MG63 (cell line): ENCODE measurements around the gene ANKK1. TPM values are rescaled to one million over a fixed set of nuclear protein-coding genes. Genes with fewer than 3 reads are reported as not detected.

Experiments
- DNase-seq: peaks from one replicate; pipeline ENCODE4 v3.0.0-alpha.2; 2020
- H3K27me3 ChIP-seq: fragments of 250-450 bp; sonication (Bioruptor Pico); 2 replicates; pipeline ENCODE4 v1.5.1; 2020; ENCODE audit warnings: mild to moderate bottlenecking, moderate library complexity
- H3K36me3 ChIP-seq: fragments of 250-450 bp; sonication (Bioruptor Pico); 2 replicates; pipeline ENCODE4 v1.5.1; 2020; ENCODE audit warnings: mild to moderate bottlenecking, moderate library complexity
- H3K4me3 ChIP-seq: fragments of 250-450 bp; sonication (Bioruptor Pico); 2 replicates; pipeline ENCODE4 v1.5.1; 2020; ENCODE audit warnings: mild to moderate bottlenecking, moderate library complexity
- H3K9me3 ChIP-seq: fragments of 250-450 bp; sonication (Bioruptor Pico); 2 replicates; pipeline ENCODE4 v1.5.1; 2020; ENCODE audit warnings: mild to moderate bottlenecking, moderate library complexity
- total RNA-seq: library from RNA; depleted of rRNA; stranded (reverse); fragments of >200 nt; shearing (Covaris generic); gene quantifications from 2 replicates; pipeline ENCODE4 v1.2.3, GENCODE V29; 2014; ENCODE audit warnings: low replicate concordance; rRNA removed

ANKK1 gene
- total RNA-seq = not detected in 2 replicates

GRCh38 chr11:113387605-113388211 lies at the start of gene ANKK1:
Gene ANKK1 (plus strand): TSS chr11:113387779. CDS start chr11:113387885, 106 bp downstream.
- no peak for DNase-seq
- Histone ChIP-seq H3K9me3 (no peaks in the 10 kb centered on the region), H3K4me3 (no peak within 1 kb of the TSS), H3K27me3 (no peaks in the 10 kb centered on the region), H3K36me3 (no peaks in the 10 kb centered on the region)

DNA sequence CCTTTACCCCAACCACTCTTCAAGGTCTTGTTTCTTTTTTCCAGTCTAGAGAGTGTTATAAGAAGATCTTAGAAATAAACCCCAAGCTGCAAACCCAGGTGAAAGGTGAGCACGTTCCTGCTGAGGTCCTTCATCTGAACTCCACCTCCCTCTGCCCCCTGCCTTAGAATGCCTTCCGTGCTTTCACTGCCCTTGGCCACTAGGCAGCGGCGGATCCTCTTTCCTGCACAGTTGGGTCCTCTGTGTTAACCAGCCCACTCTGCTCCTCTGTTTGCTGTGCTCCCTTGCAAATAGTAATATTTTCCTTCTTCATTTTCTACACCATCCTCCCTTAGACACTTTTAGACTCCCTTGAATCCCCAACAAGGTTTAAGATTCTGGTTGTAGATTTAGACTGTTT lies 48.8 kb upstream of the ANKK1 start:
- Histone ChIP-seq H3K9me3 (peaks cover 7% of the 10 kb centered on the region), H3K36me3 (peaks cover 5% of the 10 kb centered on the region; the same call in 1 of the 2 replicates), H3K27me3 (no peaks in the 10 kb centered on the region), H3K4me3 (no peak overlapping the region)
- no peak for DNase-seq

DNA sequence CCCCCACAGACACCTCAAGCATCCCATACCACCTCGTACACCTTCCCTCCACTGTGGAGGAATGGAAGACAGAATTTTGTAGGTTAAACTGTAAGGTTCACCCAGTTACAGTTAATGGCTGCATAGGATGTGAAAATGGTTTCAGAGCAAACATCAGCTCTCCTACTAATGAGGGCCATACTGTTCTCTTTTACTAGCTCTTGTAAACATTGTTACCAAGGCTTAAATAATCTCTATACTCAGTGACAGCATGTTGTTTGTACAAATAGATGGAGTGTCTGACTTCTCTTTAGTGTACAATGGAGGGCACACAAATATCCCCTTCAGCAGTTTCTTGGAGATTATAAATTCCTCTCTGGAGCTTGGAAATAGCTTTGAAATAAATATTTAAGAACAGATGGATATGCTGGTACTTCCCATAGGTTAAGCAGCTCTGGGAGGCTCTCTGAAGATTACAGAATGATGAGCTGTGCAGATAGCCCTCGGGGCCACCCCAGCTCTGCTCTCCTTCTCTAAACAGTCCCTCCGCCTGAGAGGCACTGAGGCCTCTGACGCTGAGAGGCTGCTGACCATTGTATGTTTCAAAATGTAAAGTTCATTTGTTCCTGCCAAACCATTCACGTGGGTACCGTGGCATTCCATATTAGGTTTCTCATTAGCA lies 47.5 kb upstream of the ANKK1 start:
- H3K4me3 ChIP-seq = no peak overlapping the region
- no peak for DNase-seq
- H3K27me3 ChIP-seq = no peaks in the 10 kb centered on the region
- peaks cover 5% of the 10 kb centered on the region; the same call in 1 of the 2 replicates for H3K36me3 ChIP-seq
- H3K9me3 ChIP-seq = peaks cover 7% of the 10 kb centered on the region

- no peak overlapping the region for H3K4me3 ChIP-seq
- no peaks in the 10 kb centered on the region for H3K27me3 ChIP-seq
- H3K9me3 ChIP-seq = peaks cover 3% of the 10 kb centered on the region
- H3K36me3 ChIP-seq = peaks cover 2% of the 10 kb centered on the region; the same call in 1 of the 2 replicates
- no peak for DNase-seq
These were observed 46.0 kb upstream of the ANKK1 start for GRCh38 chr11:113341388-113342165.

- no peak for DNase-seq
These were observed 41.6 kb upstream of the ANKK1 start for GRCh38 chr11:113345978-113346377.

DNA sequence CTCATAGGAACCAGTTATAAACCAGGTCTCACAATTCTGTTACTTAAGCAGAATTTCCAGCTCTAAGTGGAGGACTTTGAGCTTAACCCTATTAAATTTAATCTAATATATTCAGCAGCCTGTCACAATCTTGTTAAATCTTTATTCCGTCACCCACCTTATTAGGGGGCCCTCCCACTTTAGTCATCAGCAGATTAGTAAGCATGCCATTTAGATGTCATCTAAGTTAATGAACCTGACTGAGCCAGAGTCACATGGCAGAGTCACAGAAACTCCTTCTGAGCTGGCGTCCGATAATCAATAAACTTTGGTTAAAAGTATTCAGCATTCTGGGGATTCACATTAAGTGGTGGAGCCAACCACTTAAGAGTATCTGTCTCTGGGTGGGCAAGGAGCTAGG lies 38.1 kb upstream of the ANKK1 start:
- no peaks in the 10 kb centered on the region for H3K36me3 ChIP-seq
- H3K9me3 ChIP-seq = peaks cover 2% of the 10 kb centered on the region; the same call in 1 of the 2 replicates
- DNase-seq = no peak
- no peaks in the 10 kb centered on the region for H3K27me3 ChIP-seq
- H3K4me3 ChIP-seq = no peak overlapping the region

More at GRCh38 chr11:113345978-113346377, 41.6 kb upstream of the ANKK1 start:
- no peaks in the 10 kb centered on the region for H3K27me3 ChIP-seq
- H3K36me3 ChIP-seq = no peaks in the 10 kb centered on the region
- no peaks in the 10 kb centered on the region for H3K9me3 ChIP-seq
- H3K4me3 ChIP-seq = no peak overlapping the region

- DNase-seq = no peak
- no peak overlapping the region for H3K4me3 ChIP-seq
- no peaks in the 10 kb centered on the region for H3K36me3 ChIP-seq
- H3K27me3 ChIP-seq = no peaks in the 10 kb centered on the region
- peaks cover 5% of the 10 kb centered on the region; the same call in 1 of the 2 replicates for H3K9me3 ChIP-seq
These were observed 37.1 kb upstream of the ANKK1 start for GRCh38 chr11:113350336-113351067.

DNA sequence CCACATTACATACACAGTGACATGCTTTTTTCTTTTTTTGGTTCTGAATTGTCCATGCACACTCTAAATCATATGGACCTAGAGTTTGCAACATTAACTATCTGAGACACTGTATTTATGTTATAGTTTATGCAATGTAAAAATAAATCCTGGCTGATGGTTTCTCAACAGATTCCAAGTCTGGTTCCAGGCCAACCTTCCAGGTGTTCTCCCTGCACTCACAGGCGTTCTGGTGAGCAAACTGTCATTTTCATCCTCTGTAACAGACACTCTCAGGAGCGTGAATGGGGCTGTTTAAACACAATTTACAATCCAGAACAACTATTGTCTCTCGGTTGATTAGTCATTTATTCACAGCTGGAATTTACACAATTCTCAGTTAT lies 36.5 kb upstream of the ANKK1 start:
- Histone ChIP-seq H3K4me3 (no peak overlapping the region), H3K9me3 (peaks cover 8% of the 10 kb centered on the region), H3K36me3 (no peaks in the 10 kb centered on the region), H3K27me3 (no peaks in the 10 kb centered on the region)
- DNase-seq = no peak

- DNase-seq = no peak
- Histone ChIP-seq H3K9me3 (peaks cover 8% of the 10 kb centered on the region), H3K36me3 (no peaks in the 10 kb centered on the region), H3K27me3 (no peaks in the 10 kb centered on the region), H3K4me3 (no peak overlapping the region)
These were observed 36.1 kb upstream of the ANKK1 start for GRCh38 chr11:113351480-113351879.

GRCh38 chr11:113356203-113356602 lies 31.4 kb upstream of the ANKK1 start:
- Histone ChIP-seq H3K36me3 (no peaks in the 10 kb centered on the region; the same call in none of the 2 replicates), H3K27me3 (no peaks in the 10 kb centered on the region), H3K4me3 (no peak overlapping the region), H3K9me3 (peaks cover 8% of the 10 kb centered on the region)
- DNase-seq = no peak

GRCh38 chr11:113363406-113363805 lies 24.2 kb upstream of the ANKK1 start:
- no peaks in the 10 kb centered on the region for H3K27me3 ChIP-seq
- no peaks in the 10 kb centered on the region for H3K9me3 ChIP-seq
- H3K36me3 ChIP-seq = no peaks in the 10 kb centered on the region; the same call in 1 of the 2 replicates
- no peak for DNase-seq
- H3K4me3 ChIP-seq = no peak overlapping the region

DNA sequence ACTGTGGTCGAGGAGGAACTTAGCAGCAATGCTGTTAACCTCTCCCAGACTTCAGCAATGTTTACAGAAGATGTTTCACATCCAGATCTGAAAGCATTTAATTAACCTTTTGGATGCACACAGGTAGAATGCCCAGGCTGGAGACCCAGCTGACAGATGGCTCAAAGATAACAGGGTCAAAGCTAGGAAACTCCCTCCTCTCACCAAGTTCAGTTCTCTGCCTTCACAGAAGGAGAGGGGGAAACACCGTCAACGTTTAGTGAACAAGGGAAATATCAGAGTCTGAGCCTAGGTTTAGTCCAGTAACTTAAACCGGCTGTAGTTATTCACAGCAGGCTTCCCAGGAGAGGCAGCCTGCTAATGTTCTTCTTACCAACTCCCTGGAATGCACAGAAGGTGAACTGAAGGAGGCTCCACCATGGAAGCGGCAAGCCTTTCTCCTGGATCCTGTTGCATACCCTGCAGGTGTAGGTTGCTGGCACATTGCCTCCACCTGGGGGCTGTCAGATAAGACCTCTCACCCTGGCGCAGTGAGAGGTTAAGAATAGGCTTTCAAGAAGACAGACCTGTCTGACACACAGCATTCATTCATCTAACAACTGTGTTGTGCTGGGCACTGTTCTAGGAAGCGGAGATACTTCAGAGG lies 23.5 kb upstream of the ANKK1 start:
- DNase-seq = no peak
- no peaks in the 10 kb centered on the region for H3K27me3 ChIP-seq
- H3K36me3 ChIP-seq = no peaks in the 10 kb centered on the region; the same call in 1 of the 2 replicates
- no peaks in the 10 kb centered on the region for H3K9me3 ChIP-seq
- no peak overlapping the region for H3K4me3 ChIP-seq

GRCh38 chr11:113365895-113366294 lies 21.7 kb upstream of the ANKK1 start:
- Histone ChIP-seq H3K36me3 (no peaks in the 10 kb centered on the region), H3K4me3 (no peak overlapping the region), H3K9me3 (no peaks in the 10 kb centered on the region), H3K27me3 (no peaks in the 10 kb centered on the region)
- DNase-seq = no peak

- Histone ChIP-seq H3K36me3 (no peaks in the 10 kb centered on the region), H3K9me3 (no peaks in the 10 kb centered on the region), H3K27me3 (no peaks in the 10 kb centered on the region), H3K4me3 (no peak overlapping the region)
- DNase-seq = no peak
These were observed 18.2 kb upstream of the ANKK1 start for GRCh38 chr11:113369411-113369810.

DNA sequence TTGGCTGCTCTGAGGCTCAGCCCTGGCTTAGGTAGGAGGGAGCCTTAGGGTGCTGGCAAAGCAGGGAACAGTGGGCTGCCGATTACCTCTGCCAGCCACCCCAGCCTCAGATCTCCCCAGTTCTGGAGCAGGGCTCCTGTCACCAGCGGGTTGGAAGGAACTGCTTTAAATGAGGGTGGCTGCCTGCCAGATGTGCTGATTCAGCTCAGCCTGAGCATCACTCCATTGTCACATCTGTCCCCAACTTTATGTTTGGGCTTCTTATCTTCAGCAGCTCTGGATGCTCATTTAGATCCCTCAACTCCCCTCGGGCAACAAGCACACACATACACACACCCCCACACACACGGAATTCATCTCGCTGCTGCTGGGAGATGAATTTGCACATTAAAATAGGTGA lies 16.9 kb upstream of the ANKK1 start:
- no peak for DNase-seq
- no peaks in the 10 kb centered on the region for H3K36me3 ChIP-seq
- H3K27me3 ChIP-seq = no peaks in the 10 kb centered on the region
- H3K9me3 ChIP-seq = no peaks in the 10 kb centered on the region
- no peak overlapping the region for H3K4me3 ChIP-seq

DNA sequence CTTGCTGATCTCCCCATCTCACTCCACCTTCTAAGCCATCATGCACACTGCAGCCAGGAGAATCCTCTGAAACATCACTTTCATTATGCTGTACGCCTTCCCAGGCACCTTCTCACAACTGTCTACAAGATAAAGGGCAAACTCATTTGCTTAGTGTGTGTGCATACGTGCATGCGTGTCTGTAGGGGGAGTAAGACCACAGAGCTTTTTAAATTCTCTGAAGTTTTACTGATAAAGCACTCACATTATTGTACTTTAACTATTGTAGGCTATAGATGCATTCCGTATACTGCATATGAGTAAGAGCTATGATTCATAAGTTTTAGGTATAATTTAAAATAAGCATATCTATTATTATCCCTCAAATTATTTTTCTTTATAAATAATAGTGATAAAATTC lies 15.3 kb upstream of the ANKK1 start:
- no peak for DNase-seq
- no peak overlapping the region for H3K4me3 ChIP-seq
- no peaks in the 10 kb centered on the region for H3K9me3 ChIP-seq
- no peaks in the 10 kb centered on the region for H3K27me3 ChIP-seq
- H3K36me3 ChIP-seq = no peaks in the 10 kb centered on the region
